PC-9 (cell line): ENCODE results near the gene CCP110. TPM values are rescaled to one million over a fixed set of nuclear protein-coding genes. Genes with fewer than 3 reads are reported as not detected.

Experiments
- BruUV-seq: library from RNA; stranded (reverse); fragments of 400-500 nt; replicated peaks from 2 replicates; lab custom pipeline; 2021; lab: Mats Ljungman, UMichigan
- CTCF ChIA-PET: fragments of 300-600 bp; sonication (Branson Sonifier 250); formaldehyde crosslinking; loops from one replicate; lab custom pipeline; 2022; ENCODE audit warnings: antibody characterized with exemption; lab: Charles Lee
- POLR2A ChIA-PET: fragments of 300-600 bp; sonication (Branson Sonifier 250); formaldehyde crosslinking; loops from one replicate; lab custom pipeline; 2022; ENCODE audit warnings: antibody characterized with exemption; ENCODE audit not compliant: unreplicated experiment; lab: Charles Lee
- DNase-seq, 2 experiments: peaks; one replicate each; pipeline versions ENCODE4 v3.0.0 to v3.0.0-alpha.2; 2015 to 2022; ENCODE audit warnings: mixed read lengths in 1 of 2
- H2AFZ ChIP-seq: fragments of 200-600 bp; sonication (generic); 2 replicates; pipeline ENCODE4 v1.8.1; 2017; ENCODE audit warnings: antibody characterized with exemption
- H3F3A ChIP-seq: fragments of 200-600 bp; sonication (generic); 2 replicates; pipeline ENCODE4 v1.8.1; 2017; ENCODE audit warnings: antibody characterized with exemption, mild to moderate bottlenecking, low read depth; ENCODE audit not compliant: insufficient read depth
- H3K27ac ChIP-seq: fragments of 200-600 bp; sonication (generic); 2 replicates; pipeline ENCODE4 v1.6.1; 2016; ENCODE audit warnings: mixed run types
- H3K27me3 ChIP-seq: fragments of 200-600 bp; sonication (generic); 2 replicates; pipeline ENCODE4 v1.6.1; 2016; ENCODE audit warnings: low read depth, mixed run types; ENCODE audit not compliant: insufficient read depth
- H3K36me3 ChIP-seq: fragments of 200-600 bp; sonication (generic); 2 replicates; pipeline ENCODE4 v1.6.1; 2016; ENCODE audit warnings: low read depth, mixed run types
- H3K4me1 ChIP-seq: fragments of 200-600 bp; sonication (generic); replicated peaks from 2 replicates; pipeline ENCODE4 v1.6.1; 2016; ENCODE audit warnings: mixed run types; ENCODE audit not compliant: insufficient read depth
- H3K4me2 ChIP-seq: fragments of 200-600 bp; sonication (generic); 2 replicates; pipeline ENCODE4 v1.6.1; 2017; ENCODE audit warnings: mixed run types
- H3K4me3 ChIP-seq: fragments of 200-600 bp; sonication (generic); 2 replicates; pipeline ENCODE4 v1.6.1; 2016; ENCODE audit warnings: mixed run types
- H3K79me2 ChIP-seq: fragments of 200-600 bp; sonication (generic); 2 replicates; pipeline ENCODE4 v1.6.1; 2017; ENCODE audit warnings: low read depth, mixed run types
- H3K9me2 ChIP-seq: fragments of 200-600 bp; sonication (generic); 2 replicates; pipeline ENCODE4 v1.8.1; 2017; ENCODE audit warnings: mild to moderate bottlenecking; ENCODE audit not compliant: insufficient read depth
- H3K9me3 ChIP-seq: fragments of 200-600 bp; sonication (generic); 2 replicates; pipeline ENCODE4 v1.8.1; 2016; ENCODE audit warnings: low read depth; ENCODE audit not compliant: insufficient read depth
- H4K20me1 ChIP-seq: fragments of 200-600 bp; sonication (generic); 2 replicates; pipeline ENCODE4 v1.8.1; 2017; ENCODE audit not compliant: insufficient read depth
- CTCF ChIP-seq: fragments of 200-600 bp; sonication (generic); conservative IDR thresholded peaks from 2 replicates; pipeline ENCODE4 v1.6.1; 2017; ENCODE audit warnings: mixed run types, antibody characterized with exemption, mild to moderate bottlenecking, moderate library complexity
- EZH2 ChIP-seq: fragments of 200-600 bp; sonication (generic); IDR thresholded peaks from 2 replicates; pipeline ENCODE4 v1.8.0; 2017; ENCODE audit warnings: antibody characterized with exemption, low read depth
- intact Hi-C: fragments of 100-400 bp; cut with micrococcal nuclease; formaldehyde crosslinking; loops from one replicate; pipeline ENCODE4 v1.10.0; 2022; ENCODE audit not compliant: unreplicated experiment
- total RNA-seq: library from RNA; stranded (reverse); gene quantifications from 2 replicates; pipeline ENCODE4 v1.2.3, GENCODE V29; 2021

CCP110 gene
- total RNA-seq, 1 experiment from 2014 or later, result 31.9 TPM

DNA sequence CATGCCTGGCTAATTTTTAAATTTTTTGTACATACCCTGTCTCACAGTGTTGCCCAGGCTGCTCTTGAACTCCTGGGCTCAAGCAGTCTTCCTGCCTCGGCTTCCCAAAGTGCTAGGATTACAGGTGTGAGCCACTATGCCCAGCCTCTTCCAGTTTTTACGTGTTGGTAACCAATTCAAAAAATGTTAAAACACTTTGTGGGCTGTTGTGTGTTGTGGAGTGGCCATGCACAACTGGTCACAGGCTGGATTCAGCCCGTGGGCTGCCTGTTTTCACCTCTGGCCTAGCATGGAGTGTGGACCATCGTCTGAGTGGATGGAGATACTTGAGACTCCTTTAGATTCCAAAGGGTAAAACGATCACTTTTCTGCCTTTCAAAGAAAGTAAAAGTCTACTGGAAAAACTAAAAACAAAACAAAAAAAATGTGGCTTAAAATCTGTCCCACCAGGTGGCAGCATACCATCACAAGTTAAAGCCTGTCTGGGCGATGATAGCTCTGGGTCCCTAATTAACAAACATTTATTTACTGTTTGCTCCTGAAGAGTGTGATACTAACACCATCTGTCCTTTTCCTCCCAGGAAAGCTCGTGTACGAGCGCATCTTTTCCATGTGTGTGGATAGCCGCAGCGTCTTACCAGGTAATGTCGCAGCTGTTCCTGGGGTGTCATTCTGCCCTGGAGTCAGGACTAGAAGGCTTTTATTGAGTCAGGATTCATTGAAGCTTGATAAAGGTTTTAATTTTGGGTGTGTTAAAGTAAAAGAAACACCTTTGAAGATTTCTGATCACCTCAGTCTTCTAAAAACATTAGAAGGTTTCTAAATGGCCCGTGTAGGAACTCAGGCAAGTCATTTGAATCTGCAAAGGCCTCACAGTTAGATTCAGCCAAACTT is 77.6 kb downstream of the CCP110 start:
- no peak overlapping the region for H3K27ac ChIP-seq
- CTCF ChIA-PET, result interaction anchor here (0.5 to 3.5 kb wide), 9 partner anchors 17 to 784 kb away, joined by 3 to 47 read pairs (median 3); no protein-coding TSS in a partner anchor
- H3K9me2 ChIP-seq, result no peaks in the 10 kb centered on the region
- no peaks in the 10 kb centered on the region for H3K36me3 ChIP-seq
- POLR2A ChIA-PET, result interaction anchor here (0.6 kb wide), 1 partner anchor 96 kb away, joined by 4 read pairs; no protein-coding TSS in a partner anchor
- H2AFZ ChIP-seq, result peak overlapping the region; percentile 55
- no peaks in the 10 kb centered on the region for H3K79me2 ChIP-seq
- intact Hi-C loops, result loop anchor here (1.0 to 10.0 kb wide), 3 partner anchors 43 to 285 kb away; no protein-coding TSS in a partner anchor
- H3F3A ChIP-seq, result peaks cover 27% of the 10 kb centered on the region
- peaks cover 29% of the 10 kb centered on the region for H3K4me1 ChIP-seq
- no peak overlapping the region for H3K4me3 ChIP-seq
- H3K4me2 ChIP-seq, result peak overlapping the region; percentile 46
- no peaks in the 10 kb centered on the region for H3K27me3 ChIP-seq
- no peaks in the 10 kb centered on the region for H4K20me1 ChIP-seq
- TF ChIP-seq CTCF (peak; percentile 88), EZH2 (no peak)
- no peaks in the 10 kb centered on the region for H3K9me3 ChIP-seq
- peak; percentile 46 to 53 for DNase-seq
- BruUV-seq, result no TSS peak

Other genes with a start within 250 kb of the CCP110 start
- gene CLEC19A, start 238.2 kb upstream of the CCP110 start, total RNA-seq, result 0.38 and 0.41 TPM in 2 replicates
- 22.1 and 52.5 TPM in 2 replicates for gene TMC5, start 106.1 kb upstream of the CCP110 start, total RNA-seq
- 131 and 154 TPM in 2 replicates for gene GDE1, start 1.8 kb upstream of the CCP110 start, total RNA-seq
- gene VPS35L, start 31.8 kb downstream of the CCP110 start, total RNA-seq, result 11.7 and 12.1 TPM in 2 replicates
- gene KNOP1, start 194.3 kb downstream of the CCP110 start, total RNA-seq, result 60.4 TPM in 2 replicates
- gene IQCK, start 194.3 kb downstream of the CCP110 start, total RNA-seq, result 21.0 and 21.6 TPM in 2 replicates